ENCODE data around the gene PALMD.

PALMD gene

GRCh38 chr1:99601709-99602403 lies 44.1 kb upstream of the PALMD start:
- no peak overlapping the region for H3K4me3 ChIP-seq (ENCODE audit: low read depth in 1 of 2, low read length in 1 of 2)
- no peaks in the 10 kb centered on the region for H3K9me3 ChIP-seq
- no peaks in the 10 kb centered on the region for H3K27me3 ChIP-seq
- H3K4me1 ChIP-seq (ENCODE audit: control insufficient read depth in 1 of 2, insufficient read depth in 1 of 2, low read depth in 1 of 2, low read length in 1 of 2), result no peaks in the 10 kb centered on the region
- no peak for TF ChIP-seq CTCF (IDR thresholded peaks at IDR 0.05)
- H3K36me3 ChIP-seq, result no peaks in the 10 kb centered on the region
- no peak overlapping the region for H3K27ac ChIP-seq

GRCh38 chr1:99602404-99602969 lies 43.4 kb upstream of the PALMD start:
- H3K4me3 ChIP-seq (ENCODE audit: low read depth in 1 of 2, low read length in 1 of 2), result no peak overlapping the region
- no peaks in the 10 kb centered on the region for H3K4me1 ChIP-seq (ENCODE audit: control insufficient read depth in 1 of 2, insufficient read depth in 1 of 2, low read depth in 1 of 2, low read length in 1 of 2)
- H3K27me3 ChIP-seq, result no peaks in the 10 kb centered on the region
- H3K36me3 ChIP-seq, result no peaks in the 10 kb centered on the region
- H3K27ac ChIP-seq, result no peak overlapping the region
- TF ChIP-seq CTCF (IDR thresholded peaks at IDR 0.05), result no peak
- H3K9me3 ChIP-seq, result no peaks in the 10 kb centered on the region

GRCh38 chr1:99603699-99604560 lies 42.0 kb upstream of the PALMD start:
- H3K27me3 ChIP-seq, result no peaks in the 10 kb centered on the region
- no peak for TF ChIP-seq CTCF (IDR thresholded peaks at IDR 0.05)
- H3K9me3 ChIP-seq, result no peaks in the 10 kb centered on the region
- H3K4me3 ChIP-seq (ENCODE audit: low read depth in 1 of 2, low read length in 1 of 2), result no peak overlapping the region
- no peaks in the 10 kb centered on the region for H3K36me3 ChIP-seq
- H3K27ac ChIP-seq, result no peak overlapping the region
- no peaks in the 10 kb centered on the region for H3K4me1 ChIP-seq (ENCODE audit: control insufficient read depth in 1 of 2, insufficient read depth in 1 of 2, low read depth in 1 of 2, low read length in 1 of 2)

- Histone ChIP-seq H3K36me3 (no peaks in the 10 kb centered on the region), H3K27ac (no peak overlapping the region), H3K9me3 (no peaks in the 10 kb centered on the region), H3K4me1 (ENCODE audit: control insufficient read depth in 1 of 2, insufficient read depth in 1 of 2, low read depth in 1 of 2, low read length in 1 of 2) (no peaks in the 10 kb centered on the region), H3K27me3 (no peaks in the 10 kb centered on the region), H3K4me3 (ENCODE audit: low read depth in 1 of 2, low read length in 1 of 2) (no peak overlapping the region)
- TF ChIP-seq CTCF (IDR thresholded peaks at IDR 0.05), result no peak
These were observed 39.6 kb upstream of the PALMD start for GRCh38 chr1:99606306-99606705.

- Histone ChIP-seq H3K9me3 (no peaks in the 10 kb centered on the region), H3K27me3 (no peaks in the 10 kb centered on the region), H3K4me3 (ENCODE audit: low read depth in 1 of 2, low read length in 1 of 2) (no peak overlapping the region), H3K36me3 (no peaks in the 10 kb centered on the region), H3K4me1 (ENCODE audit: control insufficient read depth in 1 of 2, insufficient read depth in 1 of 2, low read depth in 1 of 2, low read length in 1 of 2) (no peaks in the 10 kb centered on the region), H3K27ac (no peak overlapping the region)
- TF ChIP-seq CTCF (IDR thresholded peaks at IDR 0.05), result no peak
These were observed 38.3 kb upstream of the PALMD start for GRCh38 chr1:99607590-99607989.

Data from neutrophil (primary cell).